SK-N-SH treated with all-trans-retinoic acid at 6 μM for 48 hours (cell line): ENCODE results near the gene APBA2.

Source experiments
- ATAC-seq: fragments of 200-7000 bp; cut with Tn5 transposase; 3 replicates; pipeline ENCODE4 v1.9.1; 2020; ENCODE audit warnings: mild to moderate bottlenecking, moderate library complexity
- ARNTL ChIP-seq: fragments of 450-650 bp; formaldehyde crosslinking; IDR thresholded peaks from 2 replicates; pipeline ENCODE4 v1.5.0; 2020; ENCODE audit warnings: low read depth, mild to moderate bottlenecking, moderate library complexity, borderline replicate concordance
- BACH2 ChIP-seq: fragments of 250-450 bp; sonication (Bioruptor Pico); IDR thresholded peaks from 2 replicates; pipeline ENCODE4 v1.9.0; 2021; ENCODE audit warnings: mild to moderate bottlenecking, borderline replicate concordance
- CSDC2 ChIP-seq: fragments of 250-450 bp; sonication (Bioruptor Pico); IDR thresholded peaks from 2 replicates; pipeline ENCODE4 v1.5.0; 2020; ENCODE audit warnings: mild to moderate bottlenecking, moderate library complexity
- ESRRG ChIP-seq: fragments of 250-450 bp; sonication (Bioruptor Pico); IDR thresholded peaks from 2 replicates; pipeline ENCODE4 v1.6.1; 2021; ENCODE audit warnings: mild to moderate bottlenecking
- GLIS3 ChIP-seq: fragments of 250-450 bp; sonication (Bioruptor Pico); IDR thresholded peaks from 2 replicates; pipeline ENCODE4 v1.5.0; 2020; ENCODE audit warnings: mild to moderate bottlenecking, moderate library complexity
- ISL1 ChIP-seq: fragments of 250-450 bp; sonication (Bioruptor Pico); IDR thresholded peaks from 2 replicates; pipeline ENCODE4 v2.1.2; 2022; ENCODE audit warnings: mild to moderate bottlenecking, moderate library complexity
- OSR1 ChIP-seq: fragments of 250-450 bp; sonication (Bioruptor Pico); IDR thresholded peaks from 2 replicates; pipeline ENCODE4 v1.8.0; 2022; ENCODE audit warnings: moderate library complexity, mild to moderate bottlenecking, inconsistent platforms
- PPARA ChIP-seq: fragments of 250-450 bp; sonication (Bioruptor Pico); IDR thresholded peaks from 2 replicates; pipeline ENCODE4 v1.5.0; 2020; ENCODE audit warnings: mild to moderate bottlenecking, borderline replicate concordance
- RARB ChIP-seq: fragments of 250-450 bp; sonication (Bioruptor Pico); IDR thresholded peaks from 2 replicates; pipeline ENCODE4 v1.8.0; 2021; ENCODE audit warnings: mild to moderate bottlenecking, moderate library complexity
- SNAI2 ChIP-seq: fragments of 250-450 bp; sonication (Bioruptor Pico); IDR thresholded peaks from 2 replicates; pipeline ENCODE4 v1.5.0; 2020; ENCODE audit warnings: mild to moderate bottlenecking, moderate library complexity
- TCF4 ChIP-seq: fragments of 250-450 bp; sonication (Bioruptor Pico); IDR thresholded peaks from 2 replicates; pipeline ENCODE4 v1.8.0; 2021; ENCODE audit warnings: mild to moderate bottlenecking, moderate library complexity, borderline replicate concordance
- TOX ChIP-seq: fragments of 250-450 bp; sonication (Bioruptor Pico); IDR thresholded peaks from 2 replicates; pipeline ENCODE4 v1.8.0; 2021; ENCODE audit warnings: mild to moderate bottlenecking, moderate library complexity, borderline replicate concordance
- ZC3H10 ChIP-seq: fragments of 250-450 bp; sonication (Bioruptor Pico); IDR thresholded peaks from 2 replicates; pipeline ENCODE4 v1.5.1; 2021; ENCODE audit warnings: mild to moderate bottlenecking, moderate library complexity
- ZFP3 ChIP-seq: fragments of 250-450 bp; sonication (Bioruptor Pico); IDR thresholded peaks from 2 replicates; pipeline ENCODE4 v1.5.0; 2020; ENCODE audit warnings: mild to moderate bottlenecking, moderate library complexity
- ZFP30 ChIP-seq: fragments of 450-650 bp; formaldehyde crosslinking; IDR thresholded peaks from 2 replicates; pipeline ENCODE4 v1.5.0; 2022; ENCODE audit warnings: mild to moderate bottlenecking, moderate library complexity
- ZNF565 ChIP-seq: fragments of 450-650 bp; formaldehyde crosslinking; conservative IDR thresholded peaks from 2 replicates; pipeline ENCODE4 v1.5.0; 2020; ENCODE audit warnings: low read depth, mild to moderate bottlenecking, moderate library complexity
- ZNF70 ChIP-seq: fragments of 450-650 bp; formaldehyde crosslinking; IDR thresholded peaks from 2 replicates; pipeline ENCODE4 v1.5.0; 2020; ENCODE audit warnings: mild to moderate bottlenecking, moderate library complexity
- ZNF8 ChIP-seq: fragments of 450-650 bp; formaldehyde crosslinking; IDR thresholded peaks from 2 replicates; pipeline ENCODE4 v1.5.0; 2020; ENCODE audit warnings: mild to moderate bottlenecking, moderate library complexity
- TF ChIP-seq, protein P1 (sequence below): fragments of 250-450 bp; sonication (Bioruptor Pico); IDR thresholded peaks from 2 replicates; pipeline ENCODE4 v1.8.0; 2021; ENCODE audit warnings: low read depth, mild to moderate bottlenecking, moderate library complexity, borderline replicate concordance
- TF ChIP-seq, protein P2 (sequence below): fragments of 250-450 bp; sonication (Bioruptor Pico); IDR thresholded peaks from 2 replicates; pipeline ENCODE4 v1.5.1; 2020; ENCODE audit warnings: low read depth, mild to moderate bottlenecking, moderate library complexity
- TF ChIP-seq, protein P3 (sequence below): fragments of 250-450 bp; sonication (Bioruptor Pico); IDR thresholded peaks from 2 replicates; pipeline ENCODE4 v1.8.0; 2020; ENCODE audit warnings: mild to moderate bottlenecking, moderate library complexity, borderline replicate concordance
- TF ChIP-seq, protein P4 (sequence below): fragments of 250-450 bp; sonication (Bioruptor Pico); IDR thresholded peaks from 2 replicates; pipeline ENCODE4 v1.5.0; 2020; ENCODE audit warnings: mild to moderate bottlenecking, moderate library complexity
- TF ChIP-seq, protein P5 (sequence below): fragments of 250-450 bp; sonication (Bioruptor Pico); IDR thresholded peaks from 2 replicates; pipeline ENCODE4 v1.5.1; 2021; ENCODE audit warnings: mild to moderate bottlenecking, moderate library complexity

APBA2 gene

DNA sequence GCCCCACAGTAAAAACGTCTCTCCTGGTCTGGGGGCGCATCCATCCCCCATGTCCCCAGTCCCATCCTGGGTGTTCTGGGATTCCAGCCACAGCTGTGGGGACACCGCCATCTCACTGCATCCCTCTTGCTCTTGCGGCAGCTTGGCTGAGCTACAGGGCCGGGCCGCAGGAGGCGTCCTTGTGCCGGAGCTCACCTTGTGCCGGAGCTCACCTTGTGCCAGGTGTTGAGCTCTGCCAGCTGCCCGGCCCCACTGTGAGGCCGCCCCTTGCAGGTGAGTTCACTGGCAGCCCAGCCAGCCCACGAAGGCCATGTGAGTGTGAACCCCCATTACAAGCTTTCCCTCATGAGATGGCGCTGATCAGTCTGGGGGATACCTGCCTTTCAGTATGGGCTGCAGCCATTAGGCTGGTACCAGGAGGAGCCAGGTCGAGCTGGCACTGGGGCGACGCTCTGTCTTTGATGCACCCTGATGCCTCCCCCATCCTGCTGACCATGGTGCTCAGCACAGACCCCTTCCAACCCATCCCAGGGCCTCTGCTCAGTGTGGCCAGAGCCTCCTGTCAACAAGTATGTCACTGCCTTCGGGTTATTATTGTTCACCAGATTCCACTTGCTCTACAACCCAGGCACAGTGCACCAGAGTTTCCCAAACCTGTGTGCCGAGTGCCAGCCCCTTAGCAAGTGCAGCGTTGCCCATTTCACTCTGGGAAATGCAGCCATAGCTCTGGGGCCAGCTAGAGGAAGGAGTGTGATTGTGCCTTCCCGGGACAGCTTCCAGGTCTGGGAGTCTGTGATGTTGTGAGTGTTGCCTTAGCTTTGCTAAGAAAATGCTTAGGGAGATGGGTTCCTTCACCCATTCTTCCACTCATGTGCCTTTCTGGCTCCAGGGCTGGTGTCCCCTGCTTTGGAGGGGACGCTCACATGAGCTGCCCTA lies 105.7 kb downstream of the APBA2 start:
- TF ChIP-seq ZNF565 (CRISPR knock-in tag) (no peak), ESRRG (CRISPR knock-in tag) (no peak), CSDC2 (CRISPR knock-in tag) (no peak), ZFP3 (CRISPR knock-in tag) (no peak), TCF4 (CRISPR knock-in tag) (no peak), OSR1 (CRISPR knock-in tag) (no peak), ZNF70 (CRISPR knock-in tag) (no peak), TOX (CRISPR knock-in tag) (no peak), PPARA (CRISPR knock-in tag) (no peak), ISL1 (no peak), ZFP30 (no peak), BACH2 (no peak), ARNTL (CRISPR knock-in tag) (no peak), GLIS3 (no peak)
- TF ChIP-seq, protein P1, sequence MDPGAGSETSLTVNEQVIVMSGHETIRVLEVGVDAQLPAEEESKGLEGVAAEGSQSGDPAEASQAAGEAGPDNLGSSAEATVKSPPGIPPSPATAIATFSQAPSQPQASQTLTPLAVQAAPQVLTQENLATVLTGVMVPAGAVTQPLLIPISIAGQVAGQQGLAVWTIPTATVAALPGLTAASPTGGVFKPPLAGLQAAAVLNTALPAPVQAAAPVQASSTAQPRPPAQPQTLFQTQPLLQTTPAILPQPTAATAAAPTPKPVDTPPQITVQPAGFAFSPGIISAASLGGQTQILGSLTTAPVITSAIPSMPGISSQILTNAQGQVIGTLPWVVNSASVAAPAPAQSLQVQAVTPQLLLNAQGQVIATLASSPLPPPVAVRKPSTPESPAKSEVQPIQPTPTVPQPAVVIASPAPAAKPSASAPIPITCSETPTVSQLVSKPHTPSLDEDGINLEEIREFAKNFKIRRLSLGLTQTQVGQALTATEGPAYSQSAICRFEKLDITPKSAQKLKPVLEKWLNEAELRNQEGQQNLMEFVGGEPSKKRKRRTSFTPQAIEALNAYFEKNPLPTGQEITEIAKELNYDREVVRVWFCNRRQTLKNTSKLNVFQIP (CRISPR knock-in tag), result no peak
- TF ChIP-seq, protein P2, sequence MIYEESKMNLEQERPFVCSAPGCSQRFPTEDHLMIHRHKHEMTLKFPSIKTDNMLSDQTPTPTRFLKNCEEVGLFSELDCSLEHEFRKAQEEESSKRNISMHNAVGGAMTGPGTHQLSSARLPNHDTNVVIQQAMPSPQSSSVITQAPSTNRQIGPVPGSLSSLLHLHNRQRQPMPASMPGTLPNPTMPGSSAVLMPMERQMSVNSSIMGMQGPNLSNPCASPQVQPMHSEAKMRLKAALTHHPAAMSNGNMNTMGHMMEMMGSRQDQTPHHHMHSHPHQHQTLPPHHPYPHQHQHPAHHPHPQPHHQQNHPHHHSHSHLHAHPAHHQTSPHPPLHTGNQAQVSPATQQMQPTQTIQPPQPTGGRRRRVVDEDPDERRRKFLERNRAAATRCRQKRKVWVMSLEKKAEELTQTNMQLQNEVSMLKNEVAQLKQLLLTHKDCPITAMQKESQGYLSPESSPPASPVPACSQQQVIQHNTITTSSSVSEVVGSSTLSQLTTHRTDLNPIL (CRISPR knock-in tag), result no peak
- TF ChIP-seq, all 23 proteins: peak for 0
- ATAC-seq, result no peak

DNA sequence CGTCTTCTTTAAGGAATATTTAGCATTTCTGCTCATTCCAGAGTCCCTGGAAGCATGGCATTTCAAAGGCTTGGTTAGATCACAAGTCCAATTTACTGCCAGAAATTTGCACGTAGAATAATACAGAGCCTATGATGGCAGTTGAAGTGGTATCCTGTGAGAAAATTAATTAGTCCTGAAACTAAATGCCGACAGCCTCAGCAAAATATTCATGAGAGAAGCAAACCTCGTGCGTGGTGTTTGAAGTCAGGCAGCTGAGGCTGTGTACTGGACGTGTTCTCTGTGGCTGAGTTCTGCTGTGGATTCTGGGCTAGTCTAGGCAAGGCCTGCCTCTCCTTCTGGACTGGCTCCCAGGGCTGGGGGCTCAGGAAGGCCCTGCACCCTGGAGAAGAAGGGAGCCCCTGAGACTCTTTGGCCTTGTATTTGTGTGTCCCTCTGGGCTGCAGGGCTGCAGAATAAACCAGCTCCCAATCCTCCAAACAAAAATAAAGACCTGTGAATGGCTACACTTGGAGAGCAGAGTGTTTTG lies 106.6 kb downstream of the APBA2 start:
- TF ChIP-seq ZC3H10 (no peak), ZFP30 (no peak), TCF4 (CRISPR knock-in tag) (no peak), ESRRG (CRISPR knock-in tag) (no peak), RARB (CRISPR knock-in tag) (no peak), GLIS3 (no peak), ZNF8 (CRISPR knock-in tag) (no peak), SNAI2 (CRISPR knock-in tag) (no peak), OSR1 (CRISPR knock-in tag) (no peak), PPARA (CRISPR knock-in tag) (no peak), ZNF70 (CRISPR knock-in tag) (no peak), ISL1 (no peak)
- TF ChIP-seq, protein P1 (CRISPR knock-in tag), result no peak
- TF ChIP-seq, protein P3, sequence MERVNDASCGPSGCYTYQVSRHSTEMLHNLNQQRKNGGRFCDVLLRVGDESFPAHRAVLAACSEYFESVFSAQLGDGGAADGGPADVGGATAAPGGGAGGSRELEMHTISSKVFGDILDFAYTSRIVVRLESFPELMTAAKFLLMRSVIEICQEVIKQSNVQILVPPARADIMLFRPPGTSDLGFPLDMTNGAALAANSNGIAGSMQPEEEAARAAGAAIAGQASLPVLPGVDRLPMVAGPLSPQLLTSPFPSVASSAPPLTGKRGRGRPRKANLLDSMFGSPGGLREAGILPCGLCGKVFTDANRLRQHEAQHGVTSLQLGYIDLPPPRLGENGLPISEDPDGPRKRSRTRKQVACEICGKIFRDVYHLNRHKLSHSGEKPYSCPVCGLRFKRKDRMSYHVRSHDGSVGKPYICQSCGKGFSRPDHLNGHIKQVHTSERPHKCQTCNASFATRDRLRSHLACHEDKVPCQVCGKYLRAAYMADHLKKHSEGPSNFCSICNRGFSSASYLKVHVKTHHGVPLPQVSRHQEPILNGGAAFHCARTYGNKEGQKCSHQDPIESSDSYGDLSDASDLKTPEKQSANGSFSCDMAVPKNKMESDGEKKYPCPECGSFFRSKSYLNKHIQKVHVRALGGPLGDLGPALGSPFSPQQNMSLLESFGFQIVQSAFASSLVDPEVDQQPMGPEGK (CRISPR knock-in tag), result no peak
- TF ChIP-seq, protein P4, sequence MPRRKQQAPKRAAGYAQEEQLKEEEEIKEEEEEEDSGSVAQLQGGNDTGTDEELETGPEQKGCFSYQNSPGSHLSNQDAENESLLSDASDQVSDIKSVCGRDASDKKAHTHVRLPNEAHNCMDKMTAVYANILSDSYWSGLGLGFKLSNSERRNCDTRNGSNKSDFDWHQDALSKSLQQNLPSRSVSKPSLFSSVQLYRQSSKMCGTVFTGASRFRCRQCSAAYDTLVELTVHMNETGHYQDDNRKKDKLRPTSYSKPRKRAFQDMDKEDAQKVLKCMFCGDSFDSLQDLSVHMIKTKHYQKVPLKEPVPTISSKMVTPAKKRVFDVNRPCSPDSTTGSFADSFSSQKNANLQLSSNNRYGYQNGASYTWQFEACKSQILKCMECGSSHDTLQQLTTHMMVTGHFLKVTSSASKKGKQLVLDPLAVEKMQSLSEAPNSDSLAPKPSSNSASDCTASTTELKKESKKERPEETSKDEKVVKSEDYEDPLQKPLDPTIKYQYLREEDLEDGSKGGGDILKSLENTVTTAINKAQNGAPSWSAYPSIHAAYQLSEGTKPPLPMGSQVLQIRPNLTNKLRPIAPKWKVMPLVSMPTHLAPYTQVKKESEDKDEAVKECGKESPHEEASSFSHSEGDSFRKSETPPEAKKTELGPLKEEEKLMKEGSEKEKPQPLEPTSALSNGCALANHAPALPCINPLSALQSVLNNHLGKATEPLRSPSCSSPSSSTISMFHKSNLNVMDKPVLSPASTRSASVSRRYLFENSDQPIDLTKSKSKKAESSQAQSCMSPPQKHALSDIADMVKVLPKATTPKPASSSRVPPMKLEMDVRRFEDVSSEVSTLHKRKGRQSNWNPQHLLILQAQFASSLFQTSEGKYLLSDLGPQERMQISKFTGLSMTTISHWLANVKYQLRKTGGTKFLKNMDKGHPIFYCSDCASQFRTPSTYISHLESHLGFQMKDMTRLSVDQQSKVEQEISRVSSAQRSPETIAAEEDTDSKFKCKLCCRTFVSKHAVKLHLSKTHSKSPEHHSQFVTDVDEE (CRISPR knock-in tag), result no peak
- TF ChIP-seq, protein P5, sequence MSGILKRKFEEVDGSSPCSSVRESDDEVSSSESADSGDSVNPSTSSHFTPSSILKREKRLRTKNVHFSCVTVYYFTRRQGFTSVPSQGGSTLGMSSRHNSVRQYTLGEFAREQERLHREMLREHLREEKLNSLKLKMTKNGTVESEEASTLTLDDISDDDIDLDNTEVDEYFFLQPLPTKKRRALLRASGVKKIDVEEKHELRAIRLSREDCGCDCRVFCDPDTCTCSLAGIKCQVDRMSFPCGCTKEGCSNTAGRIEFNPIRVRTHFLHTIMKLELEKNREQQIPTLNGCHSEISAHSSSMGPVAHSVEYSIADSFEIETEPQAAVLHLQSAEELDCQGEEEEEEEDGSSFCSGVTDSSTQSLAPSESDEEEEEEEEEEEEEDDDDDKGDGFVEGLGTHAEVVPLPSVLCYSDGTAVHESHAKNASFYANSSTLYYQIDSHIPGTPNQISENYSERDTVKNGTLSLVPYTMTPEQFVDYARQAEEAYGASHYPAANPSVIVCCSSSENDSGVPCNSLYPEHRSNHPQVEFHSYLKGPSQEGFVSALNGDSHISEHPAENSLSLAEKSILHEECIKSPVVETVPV (CRISPR knock-in tag), result no peak
- ATAC-seq, result no peak
